Measurements from ENCODE around the gene SDHA. TPM values are rescaled to one million over a fixed set of nuclear protein-coding genes. Genes with fewer than 3 reads are reported as not detected.
"Not testable (repeated sequence)": the region's sequence is repeated elsewhere in the genome, so short reads cannot be mapped to it uniquely, and the experiment has no call there.

Gene SDHA
- total RNA-seq, 1 experiment from 2014 or later = 163 TPM

GRCh38 chr5:257148-257547 lies 39.0 kb downstream of the SDHA start:
- H4K20me1 ChIP-seq (ENCODE audit: low read length) = no peaks in the 10 kb centered on the region
- H3K9me2 ChIP-seq (replicated peaks; ENCODE audit: low read length) = no peaks in the 10 kb centered on the region
- no peak overlapping the region for H3K9ac ChIP-seq (ENCODE audit: low read length)
- TF ChIP-seq CTCF (conservative IDR thresholded peaks at IDR 0.05; ENCODE audit: low read depth, low read length) (no peak), EZH2 (IDR thresholded peaks at IDR 0.05; ENCODE audit: low read length, unreplicated experiment) (no peak), EZH2phosphoT487 (IDR thresholded peaks at IDR 0.05; ENCODE audit: borderline replicate concordance, low read length) (no peak)
- peaks cover 21% of the 10 kb centered on the region for H3K36me3 ChIP-seq (ENCODE audit: low read depth, low read length)
- DNase-seq = no peak
- H3K27ac ChIP-seq (ENCODE audit: low read length) = no peak overlapping the region
- peaks cover 9% of the 10 kb centered on the region for H3K4me1 ChIP-seq (ENCODE audit: insufficient read depth, low read length)
- no peak for ATAC-seq
- no peak overlapping the region for H3K4me2 ChIP-seq (ENCODE audit: low read length)
- H2AFZ ChIP-seq (ENCODE audit: low read length) = no peak overlapping the region
- CTCF ChIA-PET = no interaction called here
- H3K4me3 ChIP-seq (ENCODE audit: low read length) = no peak overlapping the region
- POLR2A ChIA-PET (ENCODE audit: unreplicated experiment) = no interaction called here
- H3K27me3 ChIP-seq (ENCODE audit: low read length) = no peaks in the 10 kb centered on the region
- no peaks in the 10 kb centered on the region for H3F3A ChIP-seq (ENCODE audit: low read length, unreplicated experiment)
- H3K9me3 ChIP-seq (ENCODE audit: low read length) = no peaks in the 10 kb centered on the region
- H3K79me2 ChIP-seq (ENCODE audit: low read length) = no peaks in the 10 kb centered on the region
- BruUV-seq (replicated peaks) = no TSS peak
- intact Hi-C loops (cut with micrococcal nuclease) = no loop called here

GRCh38 chr5:263275-263974 lies 45.3 kb downstream of the SDHA start:
- H3K27me3 ChIP-seq (ENCODE audit: low read length); H3K4me1 ChIP-seq (ENCODE audit: insufficient read depth, low read length); H2AFZ ChIP-seq (ENCODE audit: low read length); intact Hi-C loops (cut with micrococcal nuclease); H3K36me3 ChIP-seq (ENCODE audit: low read depth, low read length); H3K79me2 ChIP-seq (ENCODE audit: low read length); H3K9me2 ChIP-seq (replicated peaks; ENCODE audit: low read length); H3K9me3 ChIP-seq (ENCODE audit: low read length); CTCF ChIA-PET; H4K20me1 ChIP-seq (ENCODE audit: low read length); H3K4me3 ChIP-seq (ENCODE audit: low read length); POLR2A ChIA-PET (ENCODE audit: unreplicated experiment); H3F3A ChIP-seq (ENCODE audit: low read length, unreplicated experiment): not testable (repeated sequence)
- Histone ChIP-seq H3K9ac (ENCODE audit: low read length) (peak overlapping the region; percentile 37; the same call in 1 of the 2 replicates), H3K4me2 (ENCODE audit: low read length) (peak overlapping the region; percentile 9; the same call in 1 of the 2 replicates), H3K27ac (ENCODE audit: low read length) (peak overlapping the region; percentile 68)
- BruUV-seq (replicated peaks) = TSS peak; percentile 18
- peak; percentile 81 for DNase-seq
- ATAC-seq = peak; percentile 45; the same call in 1 of the 2 replicates

- peak overlapping the region; percentile 37; the same call in 1 of the 2 replicates for H3K9ac ChIP-seq (ENCODE audit: low read length)
- POLR2A ChIA-PET (ENCODE audit: unreplicated experiment) = no interaction called here
- CTCF ChIA-PET = no interaction called here
- H3K4me2 ChIP-seq (ENCODE audit: low read length) = no peak overlapping the region
- no peaks in the 10 kb centered on the region for H3K36me3 ChIP-seq (ENCODE audit: low read depth, low read length)
- H3K4me1 ChIP-seq (ENCODE audit: insufficient read depth, low read length) = peaks cover 6% of the 10 kb centered on the region; the same call in 1 of the 2 replicates
- H3F3A ChIP-seq (ENCODE audit: low read length, unreplicated experiment) = no peaks in the 10 kb centered on the region
- no peak overlapping the region for H2AFZ ChIP-seq (ENCODE audit: low read length)
- DNase-seq (no peak), ATAC-seq (no peak)
- intact Hi-C loops (cut with micrococcal nuclease) = no loop called here
- peak overlapping the region; percentile 68 for H3K27ac ChIP-seq (ENCODE audit: low read length)
- no TSS peak for BruUV-seq (replicated peaks)
- no peak overlapping the region for H3K4me3 ChIP-seq (ENCODE audit: low read length)
- H3K9me3 ChIP-seq (ENCODE audit: low read length) = no peaks in the 10 kb centered on the region
- no peaks in the 10 kb centered on the region for H3K79me2 ChIP-seq (ENCODE audit: low read length)
- no peak for TF ChIP-seq EZH2phosphoT487 (IDR thresholded peaks at IDR 0.05; ENCODE audit: borderline replicate concordance, low read length)
- no peaks in the 10 kb centered on the region for H3K27me3 ChIP-seq (ENCODE audit: low read length)
- no peaks in the 10 kb centered on the region for H3K9me2 ChIP-seq (replicated peaks; ENCODE audit: low read length)
- H4K20me1 ChIP-seq (ENCODE audit: low read length) = no peaks in the 10 kb centered on the region
Measured at GRCh38 chr5:264338-264737, 46.2 kb downstream of the SDHA start.

- H3K27ac ChIP-seq (ENCODE audit: low read length); CTCF ChIA-PET; H3K79me2 ChIP-seq (ENCODE audit: low read length); H3K27me3 ChIP-seq (ENCODE audit: low read length); BruUV-seq (replicated peaks); H3K36me3 ChIP-seq (ENCODE audit: low read depth, low read length); ATAC-seq; H3K9me2 ChIP-seq (replicated peaks; ENCODE audit: low read length); H3K4me3 ChIP-seq (ENCODE audit: low read length); H2AFZ ChIP-seq (ENCODE audit: low read length); DNase-seq; H3K9ac ChIP-seq (ENCODE audit: low read length); H3K9me3 ChIP-seq (ENCODE audit: low read length); H4K20me1 ChIP-seq (ENCODE audit: low read length); intact Hi-C loops (cut with micrococcal nuclease); H3K4me2 ChIP-seq (ENCODE audit: low read length); POLR2A ChIA-PET (ENCODE audit: unreplicated experiment); H3F3A ChIP-seq (ENCODE audit: low read length, unreplicated experiment): not testable (repeated sequence)
- peaks cover 10% of the 10 kb centered on the region; the same call in 1 of the 2 replicates for H3K4me1 ChIP-seq (ENCODE audit: insufficient read depth, low read length)
Measured at GRCh38 chr5:266311-267026, 48.3 kb downstream of the SDHA start.
